ENCODE data around the gene MGAT4B.

- TF ChIP-seq CTCF (IDR thresholded peaks at IDR 0.05) (no peak), POLR2A (IDR thresholded peaks at IDR 0.05) (no peak), EP300 (IDR thresholded peaks at IDR 0.05) (no peak)
These were observed 11.5 kb upstream of the MGAT4B start for GRCh38 chr5:179817890-179818745.

Measured in tibial nerve (tissue), 4 donors.